K562 (cell line): ENCODE results near the gene ZBTB22. TPM values are rescaled to one million over a fixed set of nuclear protein-coding genes. Genes with fewer than 3 reads are reported as not detected.

Experiments
- BCL6 ChIP-seq: fragments of 250-450 bp; sonication (Bioruptor Pico); IDR thresholded peaks from 2 replicates; pipeline ENCODE4 v1.4.0; 2020
- CTCFL ChIP-seq: IDR thresholded peaks from 2 replicates; pipeline ENCODE4 v1.6.1; 2011; ENCODE audit warnings: borderline replicate concordance, low read depth, mild to moderate bottlenecking, moderate library complexity, low read length; ENCODE audit not compliant: insufficient read depth, poor library complexity, severe bottlenecking
- E2F6 ChIP-seq, 2 experiments: IDR thresholded peaks; 2 replicates each; pipeline ENCODE4 v1.6.1; 2011; ENCODE audit warnings: borderline replicate concordance in 1 of 2, control low read depth in 1 of 2, low read depth in 1 of 2, low read length in 1 of 2, mild to moderate bottlenecking in 1 of 2, mixed read lengths in 1 of 2, moderate library complexity in 1 of 2; ENCODE audit not compliant: insufficient read depth in 1 of 2, insufficient read length in 1 of 2, poor library complexity in 1 of 2, severe bottlenecking in 1 of 2; ENCODE audit errors: extremely low read depth in 1 of 2
- GABPB1 ChIP-seq: sonication (generic); formaldehyde crosslinking; IDR thresholded peaks from 2 replicates; pipeline ENCODE4 v1.8.0; 2022; ENCODE audit warnings: mild to moderate bottlenecking, missing genetic modification reagents
- HINFP ChIP-seq: fragments of 450-650 bp; conservative IDR thresholded peaks from 2 replicates; pipeline ENCODE4 v1.6.1; 2016; ENCODE audit warnings: missing genetic modification characterization, low read depth, mild to moderate bottlenecking, control low read depth, missing compliant biosample characterization
- NR2C2 ChIP-seq, 2 experiments: fragments of 200-800 bp in 1 of 2; sonication (Bioruptor generic) in 1 of 2; sonication (generic) in 1 of 2; formaldehyde crosslinking in 1 of 2; IDR thresholded peaks; 2 replicates each; pipeline versions ENCODE4 v1.6.1 to v1.8.0; 2016 to 2022; ENCODE audit warnings: mild to moderate bottlenecking in 1 of 2, missing compliant biosample characterization in 1 of 2, missing genetic modification characterization in 1 of 2, missing genetic modification reagents in 1 of 2
- SRSF9 ChIP-seq: fragments of 200-400 bp; formaldehyde crosslinking; IDR thresholded peaks from 2 replicates; pipeline ENCODE4 v1.6.1; 2017; ENCODE audit warnings: low read depth, low read length, borderline replicate concordance
- TAF1 ChIP-seq: IDR thresholded peaks from 2 replicates; pipeline ENCODE4 v1.6.1; 2011; ENCODE audit warnings: mild to moderate bottlenecking, low read length, moderate library complexity; ENCODE audit not compliant: insufficient read depth, control insufficient read depth, severe bottlenecking; ENCODE audit errors: extremely low read depth
- TCFL5 ChIP-seq: fragments of 250-450 bp; sonication (Bioruptor Pico); conservative IDR thresholded peaks from 2 replicates; pipeline ENCODE4 v1.6.1; 2021; ENCODE audit warnings: mild to moderate bottlenecking, moderate library complexity, matching md5 sums
- TOE1 ChIP-seq, 2 experiments: fragments of 450-650 bp in 1 of 2; sonication (generic) in 1 of 2; formaldehyde crosslinking in 1 of 2; IDR thresholded peaks; 2 replicates each; pipeline versions ENCODE4 v1.7.1 to v1.8.0; 2016 to 2022; ENCODE audit warnings: borderline replicate concordance in 2 of 2, mild to moderate bottlenecking in 2 of 2, antibody characterized with exemption in 1 of 2, inconsistent platforms in 1 of 2, low read depth in 1 of 2, missing genetic modification reagents in 1 of 2, moderate library complexity in 1 of 2
- U2AF2 ChIP-seq: fragments of 200-400 bp; formaldehyde crosslinking; optimal IDR thresholded peaks from 2 replicates; pipeline ENCODE3; 2017; ENCODE audit warnings: low read depth, mild to moderate bottlenecking, low read length
- ZMIZ1 ChIP-seq, 2 experiments: fragments of 150-350 bp in 1 of 2; IDR thresholded peaks; 2 replicates each; pipeline ENCODE4 v1.6.1; 2012 to 2016; ENCODE audit warnings: low read depth in 2 of 2, low read length in 2 of 2, mild to moderate bottlenecking in 1 of 2, moderate library complexity in 1 of 2
- ZNF146 ChIP-seq: IDR thresholded peaks from one replicate; pipeline ENCODE4 v1.6.1; 2018; ENCODE audit warnings: missing compliant biosample characterization; ENCODE audit not compliant: unreplicated experiment
- ZNF408 ChIP-seq: fragments of 250-450 bp; sonication (Bioruptor Pico); IDR thresholded peaks from 2 replicates; pipeline ENCODE4 v1.4.0; 2020; ENCODE audit warnings: low read depth, mild to moderate bottlenecking, moderate library complexity
- ZNF707 ChIP-seq: fragments of 250-450 bp; sonication (Bioruptor Pico); conservative IDR thresholded peaks from 2 replicates; pipeline ENCODE4 v1.8.0; 2022; ENCODE audit warnings: inconsistent platforms, mild to moderate bottlenecking, moderate library complexity
- ZNF764 ChIP-seq: fragments of 250-450 bp; sonication (Bioruptor Pico); IDR thresholded peaks from 2 replicates; pipeline ENCODE4 v1.4.0; 2020; ENCODE audit warnings: low read depth, mild to moderate bottlenecking, moderate library complexity
- polyA plus RNA-seq, 8 experiments: library from polyadenylated mRNA; depleted of rRNA in 4 of 8; stranded (reverse) in 5 of 8; unstranded in 3 of 8; fragments of >200 nt; fragmentation: Nextera tagmentation in 2 of 8; fragmentation: Illumina TruSeq in 1 of 8; extraction: Ambion mirVana in 2 of 8; extraction: Trizol in 1 of 8; gene quantifications; 2 replicates each; pipeline versions ENCODE4 v1.2.1 to v1.2.3, GENCODE V29; 2011 to 2014; ENCODE audit warnings: inconsistent platforms in 1 of 8, missing spikeins in 1 of 8
- total RNA-seq, 7 experiments: library from RNA; depleted of rRNA in 6 of 7; stranded (reverse); fragments of >200 nt in 6 of 7; fragmentation: Illumina TruSeq in 2 of 7; extraction: Trizol in 2 of 7; gene quantifications; 2 replicates each; pipeline versions ENCODE4 v1.2.1 to v1.2.3, GENCODE V29; 2011 to 2021; ENCODE audit warnings: low replicate concordance in 1 of 7

ZBTB22 gene
- total and polyA plus RNA-seq, 9 of the 15 experiments (the other 6 are each of a cell fraction or from before 2014, with no cell fraction given), result 0.21 to 11.9 (median 7.1) TPM

- no peak for TF ChIP-seq CTCFL
- TF ChIP-seq ZNF408 (CRISPR knock-in tag), result no peak
- TF ChIP-seq GABPB1 (CRISPR knock-in tag), result no peak
- no peak for TF ChIP-seq SRSF9
- TF ChIP-seq ZNF146 (CRISPR knock-in tag), result no peak
- TF ChIP-seq TAF1, result peak; percentile 15
- no peak for TF ChIP-seq E2F6 (IDR thresholded peaks at IDR 0.05; ENCODE audit: borderline replicate concordance in 1 of 2, extremely low read depth in 1 of 2, insufficient read depth in 1 of 2, insufficient read length in 1 of 2, low read depth in 1 of 2, low read length in 1 of 2, poor library complexity in 1 of 2, severe bottlenecking in 1 of 2)
- peak; percentile 93 for TF ChIP-seq NR2C2 (CRISPR knock-in tag; IDR thresholded peaks at IDR 0.05)
- TF ChIP-seq NR2C2 (tag; IDR thresholded peaks at IDR 0.05), result peak; percentile 97
- TF ChIP-seq ZMIZ1 (IDR thresholded peaks at IDR 0.05; ENCODE audit: low read depth in 2 of 2, low read length in 2 of 2), result no peak
- TF ChIP-seq ZNF707 (CRISPR knock-in tag), result no peak
- no peak for TF ChIP-seq HINFP (tag)
- TF ChIP-seq TOE1 (IDR thresholded peaks at IDR 0.05; ENCODE audit: borderline replicate concordance), result 0 out of 2 replicates have a peak, but pooled peaks have one; percentile 41
- no peak for TF ChIP-seq TOE1 (CRISPR knock-in tag; IDR thresholded peaks at IDR 0.05; ENCODE audit: borderline replicate concordance, low read depth)
- TF ChIP-seq ZNF764 (CRISPR knock-in tag), result no peak
- TF ChIP-seq BCL6 (CRISPR knock-in tag), result no peak
- TF ChIP-seq U2AF2, result no peak
- TF ChIP-seq TCFL5, result no peak
Observed at GRCh38 chr6:33314515-33314942, 3.0 kb downstream of the ZBTB22 start (continued).
